Measurements from ENCODE around the gene ZMIZ2. TPM values are rescaled to one million over a fixed set of nuclear protein-coding genes. Genes with fewer than 3 reads are reported as not detected.

ZMIZ2 gene
- polyA plus RNA-seq, 1 donor (not counting 4 experiments of a cell fraction or from before 2014, with no cell fraction given): 3.2 TPM

GRCh38 chr7:44762726-44763522 is 14.3 kb downstream of the ZMIZ2 start:
- dilution Hi-C loops (cut with MboI; ENCODE audit: extremely low pct_ligation_motif_present, low sequenced_read_pairs): no loop called here
- no peak for DNase-seq (ENCODE audit: low read depth, low spot score)
- Histone ChIP-seq H3K4me2 (ENCODE audit: control insufficient read depth, extremely low read depth, insufficient read depth, low read depth, low read length) (no peak overlapping the region), H3K27ac (ENCODE audit: control insufficient read depth, insufficient read depth, low read length) (no peak overlapping the region), H3K9me3 (ENCODE audit: control insufficient read depth, low read depth, low read length) (no peaks in the 10 kb centered on the region), H4K20me1 (ENCODE audit: control insufficient read depth, extremely low read depth, insufficient read depth, low read length) (no peaks in the 10 kb centered on the region), H3K9ac (ENCODE audit: control insufficient read depth, extremely low read depth, insufficient read depth, low read length) (no peak overlapping the region), H3K79me2 (ENCODE audit: control insufficient read depth, insufficient read depth, low read length) (peaks cover 2% of the 10 kb centered on the region), H3K36me3 (ENCODE audit: control insufficient read depth in 2 of 2, extremely low read depth in 1 of 2, insufficient read depth in 2 of 2, low read length in 2 of 2) (peaks cover 26 to 43% of the 10 kb centered on the region in 2 experiments), H3K27me3 (ENCODE audit: control insufficient read depth, extremely low read depth, insufficient read depth, low read length) (no peaks in the 10 kb centered on the region), H2AFZ (ENCODE audit: control insufficient read depth, low read length) (no peak overlapping the region), H3K4me1 (ENCODE audit: control insufficient read depth, extremely low read depth, insufficient read depth, low read length) (peaks cover 5% of the 10 kb centered on the region), H3K9me1 (ENCODE audit: control insufficient read depth, extremely low read depth, insufficient read depth, low read length) (peaks cover 3% of the 10 kb centered on the region), H3K4me3 (ENCODE audit: control insufficient read depth in 2 of 3, extremely low read depth in 1 of 3, insufficient read depth in 2 of 3, low read depth in 1 of 3, low read length in 3 of 3) (no peak overlapping the region)
- TF ChIP-seq EZH2 (IDR thresholded peaks at IDR 0.05; ENCODE audit: low read length) (no peak), CTCF (optimal IDR thresholded peaks at IDR 0.05 in 1 of 3, IDR thresholded peaks at IDR 0.05 in 1 of 3, conservative IDR thresholded peaks at IDR 0.05 in 1 of 3; ENCODE audit: extremely low read depth in 1 of 3, insufficient read depth in 2 of 3, low read length in 3 of 3) (no peak)
- no peak for FAIRE-seq

- H2AFZ ChIP-seq (ENCODE audit: control insufficient read depth, low read length): no peak overlapping the region
- DNase-seq (ENCODE audit: low read depth, low spot score) (no peak), FAIRE-seq (no peak)
- H3K36me3 ChIP-seq (ENCODE audit: control insufficient read depth in 2 of 2, extremely low read depth in 1 of 2, insufficient read depth in 2 of 2, low read length in 2 of 2): peaks cover 24 to 41% of the 10 kb centered on the region in 2 experiments
- H3K4me2 ChIP-seq (ENCODE audit: control insufficient read depth, extremely low read depth, insufficient read depth, low read depth, low read length): no peak overlapping the region
- no peak overlapping the region for H3K9ac ChIP-seq (ENCODE audit: control insufficient read depth, extremely low read depth, insufficient read depth, low read length)
- H3K9me3 ChIP-seq (ENCODE audit: control insufficient read depth, low read depth, low read length): no peaks in the 10 kb centered on the region
- no peaks in the 10 kb centered on the region for H4K20me1 ChIP-seq (ENCODE audit: control insufficient read depth, extremely low read depth, insufficient read depth, low read length)
- TF ChIP-seq CTCF (optimal IDR thresholded peaks at IDR 0.05 in 1 of 3, IDR thresholded peaks at IDR 0.05 in 1 of 3, conservative IDR thresholded peaks at IDR 0.05 in 1 of 3; ENCODE audit: extremely low read depth in 1 of 3, insufficient read depth in 2 of 3, low read length in 3 of 3): no peak
- no peak for TF ChIP-seq EZH2 (IDR thresholded peaks at IDR 0.05; ENCODE audit: low read length)
- no peaks in the 10 kb centered on the region for H3K27me3 ChIP-seq (ENCODE audit: control insufficient read depth, extremely low read depth, insufficient read depth, low read length)
- no peak overlapping the region for H3K4me3 ChIP-seq (ENCODE audit: control insufficient read depth in 2 of 3, extremely low read depth in 1 of 3, insufficient read depth in 2 of 3, low read depth in 1 of 3, low read length in 3 of 3)
- no peak overlapping the region for H3K27ac ChIP-seq (ENCODE audit: control insufficient read depth, insufficient read depth, low read length)
- H3K4me1 ChIP-seq (ENCODE audit: control insufficient read depth, extremely low read depth, insufficient read depth, low read length): peaks cover 16% of the 10 kb centered on the region
- peaks cover 3% of the 10 kb centered on the region for H3K9me1 ChIP-seq (ENCODE audit: control insufficient read depth, extremely low read depth, insufficient read depth, low read length)
- peaks cover 2% of the 10 kb centered on the region for H3K79me2 ChIP-seq (ENCODE audit: control insufficient read depth, insufficient read depth, low read length)
- dilution Hi-C loops (cut with MboI; ENCODE audit: extremely low pct_ligation_motif_present, low sequenced_read_pairs): no loop called here
Measured at GRCh38 chr7:44764081-44764480, 15.4 kb downstream of the ZMIZ2 start.

All from keratinocyte (primary cell).